Activated CD8-positive, alpha-beta memory T cell treated with anti-CD3 and anti-CD28 coated beads for 36 hours (primary cell): ENCODE measurements around the gene TMEM250. TPM values are rescaled to one million over a fixed set of nuclear protein-coding genes. Genes with fewer than 3 reads are reported as not detected.
"Not testable (repeated sequence)": the region's sequence is repeated elsewhere in the genome, so short reads cannot be mapped to it uniquely, and the experiment has no call there.

Experiments used
- CTCF ChIA-PET: fragments of 350-600 bp; sonication (Branson Sonifier 250); formaldehyde crosslinking; loops from one replicate; lab custom pipeline; 2021; ENCODE audit warnings: antibody characterized with exemption; lab: Charles Lee
- POLR2A ChIA-PET: fragments of 350-600 bp; sonication (Branson Sonifier 250); formaldehyde crosslinking; loops from one replicate; lab custom pipeline; 2021; ENCODE audit warnings: antibody characterized with exemption; lab: Charles Lee
- total RNA-seq, 2 experiments: library from RNA; stranded (reverse); gene quantifications; one replicate each; pipeline ENCODE4 v1.2.3, GENCODE V29; 2021

TMEM250 gene, protein sequence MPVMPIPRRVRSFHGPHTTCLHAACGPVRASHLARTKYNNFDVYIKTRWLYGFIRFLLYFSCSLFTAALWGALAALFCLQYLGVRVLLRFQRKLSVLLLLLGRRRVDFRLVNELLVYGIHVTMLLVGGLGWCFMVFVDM
- 10 to 100 TPM; 40.6 to 41.7 TPM for total RNA-seq

DNA sequence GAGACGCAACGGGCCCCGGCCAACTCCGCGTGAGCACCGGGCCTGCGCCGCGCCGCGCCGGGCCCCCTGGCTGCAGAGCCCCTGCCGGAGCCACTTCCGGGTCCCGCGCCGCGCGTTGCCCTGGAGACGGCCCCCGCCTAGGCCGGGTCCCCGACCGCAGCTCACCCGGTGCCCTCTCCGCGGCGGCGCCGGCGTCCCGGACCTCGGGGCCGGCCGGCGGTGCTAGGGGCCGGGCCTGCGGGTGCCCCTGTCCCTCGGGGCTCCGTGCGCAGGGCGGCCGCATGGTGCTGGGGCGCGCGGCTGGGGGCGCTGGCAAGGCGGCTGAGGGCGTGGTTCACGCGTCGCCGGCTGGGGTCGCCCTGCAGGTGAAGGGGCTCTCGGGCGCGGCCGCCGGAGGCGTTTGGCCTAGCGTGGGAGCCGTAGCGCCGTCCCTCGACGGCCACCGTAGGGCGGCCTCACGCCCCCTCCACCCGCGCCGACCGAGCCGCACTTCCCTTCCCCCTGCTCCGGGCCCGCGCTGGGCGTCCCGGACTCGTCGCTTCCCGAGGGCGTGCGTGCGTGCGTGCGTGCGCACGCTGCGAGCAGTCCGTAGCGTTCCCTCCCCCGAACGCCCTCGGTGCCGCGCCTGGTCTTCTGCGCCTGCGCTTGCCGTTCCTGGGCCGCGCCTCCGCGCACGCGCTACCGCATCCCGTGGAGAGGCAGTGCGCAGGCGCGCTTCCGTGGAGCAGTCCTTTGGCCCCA lies at the start of gene TMEM250:
TSS of gene TMEM250 (minus strand) at position 556 of the 741 bp plus-strand sequence. CDS start 1,975 bp downstream, outside the sequence.
- CTCF ChIA-PET = interaction anchor here (0.8 to 1.4 kb wide), 6 partner anchors 9 to 150 kb away, joined by 3 to 7 read pairs (median 3); partner anchors contain the start of gene NACC2
- POLR2A ChIA-PET = interaction anchor here (0.6 to 2.4 kb wide), 7 partner anchors 9 to 244 kb away, joined by 3 to 12 read pairs (median 3); partner anchors contain the start of genes NACC2 and UBAC1

DNA sequence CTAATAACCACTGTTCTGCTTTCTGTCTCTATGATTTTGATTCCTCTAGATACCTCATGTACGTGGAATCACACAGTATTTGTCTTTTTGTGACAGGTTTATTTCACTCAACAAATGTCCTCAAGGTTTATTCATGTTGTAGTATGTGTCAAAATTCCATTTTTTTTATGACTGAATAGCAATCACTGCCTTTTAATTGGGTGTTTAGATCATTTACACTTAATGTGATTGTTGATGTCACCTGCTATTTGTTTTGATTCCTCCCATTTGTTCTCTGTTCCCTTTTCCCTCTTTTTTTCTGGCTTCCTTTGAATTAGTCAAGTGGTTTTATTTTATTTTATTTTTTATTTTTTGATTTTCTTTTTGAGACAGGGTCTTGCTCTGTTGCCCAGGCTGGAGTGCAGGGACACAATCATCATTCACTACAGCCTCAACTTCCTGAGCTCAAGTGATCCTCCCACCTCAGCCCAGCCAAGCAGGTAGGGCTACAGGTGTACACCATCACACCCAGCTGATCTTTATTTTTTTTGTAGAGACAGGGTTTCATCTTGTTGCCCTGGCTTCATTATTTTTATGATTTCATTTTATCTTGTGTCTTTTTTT lies 44.7 kb upstream of the TMEM250 start:
- CTCF ChIA-PET = no interaction called here

DNA sequence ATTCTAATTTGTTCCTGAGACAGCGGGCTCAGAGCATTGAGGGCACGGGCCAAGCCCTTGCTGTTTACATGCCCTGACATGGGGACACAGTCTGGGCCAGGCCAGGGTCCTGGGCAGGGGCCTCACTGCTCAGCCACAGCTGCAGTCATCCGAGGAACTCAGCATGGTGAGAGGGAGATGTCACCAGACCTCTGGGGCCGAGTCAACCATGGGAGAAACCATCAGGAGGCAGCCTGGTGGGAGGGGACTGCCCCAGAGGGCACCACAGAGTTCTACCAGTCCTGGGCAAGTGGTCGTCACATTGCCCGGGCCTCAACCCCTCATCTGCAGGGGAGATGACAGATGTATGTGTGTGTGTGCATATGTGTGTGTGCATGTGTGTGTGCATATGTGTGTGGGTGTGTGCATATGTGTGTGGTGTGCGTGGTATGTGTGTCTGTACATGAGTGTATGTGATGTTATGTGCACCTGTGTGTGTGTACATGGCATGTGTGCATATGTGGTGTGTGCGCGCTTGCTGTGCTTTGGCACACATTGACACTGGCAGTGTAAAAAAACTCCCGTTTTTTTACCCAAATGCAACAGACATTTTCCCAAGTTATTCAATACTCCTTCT lies 42.4 kb upstream of the TMEM250 start:
- ChIA-PET POLR2A (no interaction called here), CTCF (no interaction called here)

More for the DNA sequence above, 44.7 kb upstream of the TMEM250 start:
- POLR2A ChIA-PET = no interaction called here

DNA sequence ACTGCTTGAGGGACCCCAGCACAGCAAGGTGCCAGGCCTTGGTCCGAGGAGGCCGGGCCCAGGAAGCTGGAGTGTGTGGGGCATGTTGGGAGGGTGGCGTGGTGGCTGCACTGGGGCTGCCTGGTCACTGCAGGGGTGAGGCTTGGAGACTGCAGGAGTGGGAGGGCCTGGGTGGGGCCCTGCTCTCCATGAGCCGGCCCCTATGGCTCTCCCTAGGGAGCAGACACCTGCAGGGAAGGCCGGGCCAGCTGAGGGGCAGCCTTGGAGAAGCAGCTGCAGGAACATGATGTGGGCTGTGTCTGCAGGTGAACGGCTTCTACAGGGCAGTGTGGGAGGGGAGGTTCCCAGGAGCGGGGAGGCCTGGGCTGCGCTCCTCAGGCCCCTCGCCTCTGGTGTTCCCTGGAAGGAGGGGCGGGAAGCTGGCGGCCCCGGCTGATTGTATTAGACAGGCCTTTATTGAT lies 41.7 kb upstream of the TMEM250 start:
- CTCF ChIA-PET = no interaction called here
- POLR2A ChIA-PET = no interaction called here

DNA sequence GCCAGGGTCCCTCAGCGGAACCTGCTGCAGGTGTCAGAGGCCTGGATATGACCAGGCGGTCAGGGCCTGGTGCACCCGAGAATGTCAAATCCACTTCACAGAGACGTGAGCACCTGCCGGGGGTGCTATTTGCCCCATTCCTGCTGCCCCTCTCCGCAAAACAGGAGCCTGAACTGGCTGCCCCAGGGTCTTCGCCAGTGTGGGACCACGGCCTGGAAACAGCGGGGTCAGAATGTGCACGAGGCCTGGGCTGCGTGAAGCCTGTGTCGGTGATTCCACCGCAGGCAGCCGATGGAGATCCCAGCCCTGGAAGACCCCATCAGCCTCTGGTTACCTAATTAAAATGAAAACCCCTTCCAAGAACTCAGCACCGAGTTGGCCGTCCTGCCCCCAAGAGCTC lies 41.2 kb upstream of the TMEM250 start:
- POLR2A ChIA-PET = no interaction called here
- CTCF ChIA-PET = no interaction called here

DNA sequence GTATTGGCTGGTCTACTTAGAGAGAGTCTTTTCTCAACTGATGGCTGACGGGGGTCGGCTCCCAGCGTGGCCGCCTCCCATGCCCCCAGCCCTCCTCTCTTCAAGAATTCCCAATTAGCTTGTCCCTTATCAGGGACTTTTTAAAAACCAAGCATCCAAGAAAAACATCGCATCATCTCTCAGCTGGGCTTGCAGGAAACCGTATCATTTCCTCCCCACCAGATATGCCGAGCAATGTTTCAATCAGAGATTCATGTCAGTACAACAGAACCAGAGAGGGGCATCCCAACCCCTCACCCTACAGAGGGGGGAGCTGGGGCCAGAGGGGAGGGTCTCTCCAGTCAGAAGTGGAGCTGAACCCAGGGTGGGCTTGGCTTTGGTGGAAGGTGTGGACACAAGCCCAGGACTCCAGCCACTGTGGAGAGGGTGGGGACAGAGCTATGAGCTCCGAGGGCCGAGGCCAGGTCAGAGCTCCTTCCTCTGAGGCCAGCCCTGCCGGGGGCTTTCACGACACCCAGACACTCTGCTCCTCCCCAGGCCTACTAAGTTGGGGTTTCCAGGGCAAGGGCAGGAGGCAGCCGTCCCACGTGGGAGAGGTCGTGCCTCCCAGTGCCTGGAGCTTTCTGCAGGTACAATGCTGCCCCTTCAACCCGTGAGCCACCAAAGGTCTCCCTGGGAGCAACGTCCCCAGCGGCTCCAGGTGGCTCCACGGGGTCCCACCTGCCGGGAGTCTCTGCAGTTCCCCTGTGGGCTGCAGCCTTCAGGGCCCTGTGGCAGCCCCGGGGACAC lies 39.0 kb upstream of the TMEM250 start:
- CTCF ChIA-PET = interaction anchor here (1.5 kb wide), 1 partner anchor 13 kb away, joined by 3 read pairs; no protein-coding TSS in a partner anchor
- POLR2A ChIA-PET = no interaction called here

DNA sequence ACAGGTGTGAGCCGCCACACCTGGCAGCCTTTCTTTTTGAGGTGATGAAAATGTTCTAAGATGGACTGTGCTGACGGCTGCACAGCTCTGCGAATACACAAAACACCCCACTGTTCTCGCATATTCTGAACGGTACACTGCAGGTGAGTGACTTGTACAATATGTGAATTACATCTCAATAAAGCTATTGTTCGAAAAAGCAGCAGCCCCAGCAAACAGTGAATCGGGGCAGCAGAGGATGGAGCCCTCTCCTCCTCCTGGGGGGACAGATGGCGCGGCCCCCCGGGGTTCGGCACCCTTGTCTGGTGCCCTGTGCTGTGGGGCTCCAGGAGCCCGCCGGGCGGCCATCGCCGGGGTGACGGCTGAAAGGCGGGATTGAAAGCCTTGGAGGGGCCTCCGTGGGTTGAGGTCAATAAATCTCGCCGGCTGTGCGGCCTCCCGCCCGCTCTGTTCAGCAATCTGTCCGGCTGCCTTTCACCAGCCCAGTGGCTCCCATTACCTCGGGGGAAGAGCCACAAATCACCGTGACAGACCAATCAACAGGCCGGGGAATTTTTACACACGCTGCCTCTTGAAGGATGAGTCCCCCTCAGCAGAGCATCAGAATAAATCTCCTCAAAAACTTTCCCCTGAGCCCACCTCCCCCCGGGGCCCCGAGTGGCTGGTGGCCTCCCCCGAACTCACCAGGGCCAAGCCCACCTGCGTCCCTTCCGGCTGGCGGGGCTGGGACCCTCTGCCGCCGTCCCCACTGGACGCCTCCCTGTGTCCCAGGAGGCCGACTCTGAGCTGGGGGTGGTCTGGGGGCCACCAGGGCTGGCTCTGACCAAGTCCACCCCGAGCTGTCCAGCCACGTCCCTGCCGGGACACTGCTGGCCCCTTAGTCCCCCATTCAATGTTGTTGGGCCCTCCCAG lies 37.8 kb upstream of the TMEM250 start:
- ChIA-PET POLR2A (no interaction called here), CTCF (no interaction called here)

DNA sequence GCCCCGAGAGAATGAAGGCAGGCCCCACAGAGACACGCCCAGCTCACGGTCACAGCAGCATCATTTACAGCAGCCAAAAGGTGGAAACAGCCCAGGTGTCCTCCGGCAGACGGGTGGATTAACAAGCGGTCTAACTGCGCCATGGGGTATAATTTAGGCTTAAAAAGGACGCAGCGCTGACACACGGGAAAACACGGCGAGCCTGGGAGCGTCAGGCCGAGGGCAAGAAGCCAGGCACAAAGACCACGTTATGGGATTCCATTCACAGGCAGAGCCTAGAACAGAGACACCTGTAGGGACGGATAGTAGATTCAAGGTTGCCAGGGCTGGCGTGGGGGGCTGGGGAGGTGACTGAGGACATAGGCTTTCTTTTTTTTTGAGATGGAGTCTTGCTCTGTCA lies 36.9 kb upstream of the TMEM250 start:
- ChIA-PET POLR2A (no interaction called here), CTCF (no interaction called here)

DNA sequence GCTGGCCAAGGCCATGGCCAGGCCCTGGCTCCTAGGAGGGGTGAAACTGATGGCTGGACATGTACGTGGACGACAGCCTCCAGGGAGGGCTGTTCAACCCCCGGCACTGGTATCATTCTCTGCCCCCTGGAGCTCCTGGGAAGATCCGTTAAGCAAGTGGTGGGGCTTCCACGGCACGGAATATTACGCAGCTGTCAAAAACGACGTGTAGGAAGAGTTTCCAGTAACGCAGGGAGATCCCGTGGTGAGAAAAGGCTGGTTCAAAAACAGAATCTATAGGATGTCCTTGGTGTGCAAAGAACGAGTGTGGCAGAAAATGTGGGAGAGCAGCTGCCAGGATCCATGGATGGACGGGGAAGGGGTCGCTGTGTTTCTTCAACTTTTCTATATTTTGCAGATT lies 36.3 kb upstream of the TMEM250 start:
- CTCF ChIA-PET = no interaction called here
- POLR2A ChIA-PET = no interaction called here

DNA sequence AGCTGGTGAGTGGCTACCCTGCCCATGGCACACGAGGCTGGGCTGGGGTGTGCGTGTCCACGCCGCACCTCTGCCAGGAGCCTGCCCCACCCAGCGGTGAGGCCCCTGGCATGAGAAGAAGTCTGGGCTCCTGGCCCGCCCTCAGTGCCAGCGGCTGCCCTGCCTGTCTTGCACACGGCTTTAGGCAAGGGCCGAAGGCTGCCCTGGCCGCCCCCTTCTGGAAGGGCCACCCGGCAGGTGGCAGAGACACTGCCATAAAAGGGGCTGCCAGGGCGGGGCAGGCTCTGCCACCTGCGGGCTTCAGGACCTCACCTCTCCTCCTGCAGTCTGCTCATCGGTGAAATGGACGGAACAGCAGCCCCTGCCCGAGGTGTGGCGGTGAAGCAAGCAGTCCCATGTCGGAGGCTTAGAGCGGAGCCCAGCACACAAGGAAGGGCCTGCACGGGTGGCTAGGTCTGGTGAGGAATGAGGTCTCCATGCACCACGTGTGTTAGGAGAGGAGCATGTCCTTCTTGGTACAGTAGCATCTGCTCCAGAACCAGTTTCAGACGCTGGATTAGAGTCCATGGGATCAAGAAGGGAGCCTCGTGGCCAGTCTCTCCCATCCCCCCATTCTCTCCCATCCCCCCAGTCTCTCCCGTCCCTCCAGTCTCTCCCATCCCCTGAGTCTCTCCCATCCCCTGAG lies 34.8 kb upstream of the TMEM250 start:
- ChIA-PET CTCF (no interaction called here), POLR2A (no interaction called here)

DNA sequence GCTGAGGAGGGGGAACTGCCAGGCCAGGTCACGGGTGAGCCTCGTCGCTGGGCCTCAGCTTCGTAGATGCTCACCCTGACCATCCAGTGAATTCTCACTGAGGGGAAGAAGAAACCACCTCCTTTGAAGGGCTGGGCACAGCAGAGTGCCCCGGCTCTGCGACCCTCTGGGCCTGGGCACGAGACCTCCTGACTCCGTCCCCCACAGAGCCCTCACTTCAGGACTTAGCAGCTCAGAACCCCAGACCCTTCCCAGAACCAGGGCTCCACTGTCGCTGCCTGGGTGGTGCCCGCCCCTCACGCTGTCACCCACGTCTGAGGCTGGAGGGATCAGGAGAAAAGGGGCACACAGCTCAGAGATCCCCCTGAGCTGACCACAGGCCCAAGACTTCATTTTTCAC lies 34.3 kb upstream of the TMEM250 start:
- ChIA-PET POLR2A (no interaction called here), CTCF (no interaction called here)

DNA sequence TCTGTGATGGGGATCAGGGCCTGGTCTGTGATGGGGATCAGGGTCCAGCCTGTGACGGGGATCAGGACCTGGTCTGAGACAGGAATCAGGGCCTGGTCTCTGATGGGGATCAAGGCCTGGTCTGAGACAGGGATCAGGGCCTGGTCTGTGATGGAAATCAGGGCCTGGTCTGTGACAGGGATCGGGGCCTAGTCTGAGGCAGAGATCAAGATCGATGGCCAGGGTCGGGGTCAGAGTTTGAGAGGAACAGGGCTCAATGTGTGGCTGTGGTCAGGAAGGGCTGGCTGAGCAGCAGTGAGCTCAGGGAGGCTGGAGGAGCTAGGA lies 33.8 kb upstream of the TMEM250 start:
- CTCF ChIA-PET = no interaction called here
- POLR2A ChIA-PET = no interaction called here

DNA sequence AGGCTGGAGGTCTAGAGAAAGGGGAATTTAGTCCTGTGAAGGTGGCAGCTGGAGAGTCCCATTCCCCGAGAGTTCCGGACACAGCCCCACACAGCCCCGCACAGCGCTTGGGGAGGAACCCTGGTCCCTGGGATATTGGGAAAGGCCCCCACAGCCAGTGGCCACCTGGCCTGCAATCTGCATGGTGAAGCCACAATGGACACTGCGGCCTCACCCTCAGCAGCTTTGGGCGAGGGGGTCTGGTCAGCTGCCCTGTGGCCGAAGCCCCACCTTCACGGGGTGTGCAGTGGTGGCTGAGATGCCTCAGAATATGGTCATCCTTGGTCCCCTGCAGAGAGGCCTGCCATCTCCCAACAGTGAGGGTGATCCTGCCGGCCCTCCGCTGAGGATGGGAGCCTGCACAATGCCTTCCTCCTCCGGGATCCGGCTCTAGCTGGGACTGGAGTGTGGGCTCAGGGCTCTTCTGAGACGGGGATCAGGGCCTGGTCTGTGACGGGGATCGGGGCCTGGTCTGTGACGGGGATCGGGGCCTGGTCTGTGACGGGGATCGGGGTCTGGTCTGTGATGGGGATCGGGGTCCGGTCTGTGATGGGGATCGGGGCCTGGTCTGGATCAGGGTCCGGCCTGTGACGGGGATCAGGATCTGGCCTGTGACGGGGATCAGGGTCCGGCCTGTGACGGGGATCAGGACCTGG lies 33.3 kb upstream of the TMEM250 start:
- POLR2A ChIA-PET = no interaction called here
- CTCF ChIA-PET = interaction anchor here (0.9 to 1.0 kb wide), 2 partner anchors 12 to 23 kb away, joined by 3 read pairs; no protein-coding TSS in a partner anchor

DNA sequence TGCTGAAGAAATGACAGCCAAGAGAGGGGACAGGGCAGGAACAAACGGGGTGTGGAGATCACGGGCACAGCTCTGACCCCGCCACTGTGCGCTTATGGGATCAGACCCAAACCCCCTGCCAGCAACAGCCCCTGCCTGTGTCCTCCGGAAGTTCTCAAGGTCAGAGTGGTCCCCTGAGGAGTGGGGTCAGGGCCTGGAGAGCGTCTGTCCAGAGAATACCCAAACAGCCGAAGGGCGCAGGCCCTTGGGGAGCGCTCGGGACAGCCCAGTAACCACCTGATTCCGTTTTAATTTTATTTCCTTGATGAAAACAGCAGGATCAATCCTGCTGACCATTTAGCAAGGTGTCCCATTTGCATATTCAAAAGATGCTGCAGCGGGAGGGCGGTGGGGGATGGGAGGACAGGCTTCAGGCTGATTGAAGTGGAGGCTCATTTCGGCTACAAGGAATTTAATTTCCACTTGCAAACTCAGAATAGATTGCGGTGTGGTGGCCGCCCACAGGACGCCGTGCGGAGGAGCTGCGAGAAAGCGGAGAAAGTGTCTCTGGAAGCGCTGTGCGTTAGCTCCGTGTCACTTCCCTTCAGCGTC lies 32.6 kb upstream of the TMEM250 start:
- ChIA-PET CTCF (interaction anchor here (0.9 to 1.0 kb wide), 2 partner anchors 11 to 24 kb away, joined by 3 read pairs; no protein-coding TSS in a partner anchor), POLR2A (no interaction called here)

DNA sequence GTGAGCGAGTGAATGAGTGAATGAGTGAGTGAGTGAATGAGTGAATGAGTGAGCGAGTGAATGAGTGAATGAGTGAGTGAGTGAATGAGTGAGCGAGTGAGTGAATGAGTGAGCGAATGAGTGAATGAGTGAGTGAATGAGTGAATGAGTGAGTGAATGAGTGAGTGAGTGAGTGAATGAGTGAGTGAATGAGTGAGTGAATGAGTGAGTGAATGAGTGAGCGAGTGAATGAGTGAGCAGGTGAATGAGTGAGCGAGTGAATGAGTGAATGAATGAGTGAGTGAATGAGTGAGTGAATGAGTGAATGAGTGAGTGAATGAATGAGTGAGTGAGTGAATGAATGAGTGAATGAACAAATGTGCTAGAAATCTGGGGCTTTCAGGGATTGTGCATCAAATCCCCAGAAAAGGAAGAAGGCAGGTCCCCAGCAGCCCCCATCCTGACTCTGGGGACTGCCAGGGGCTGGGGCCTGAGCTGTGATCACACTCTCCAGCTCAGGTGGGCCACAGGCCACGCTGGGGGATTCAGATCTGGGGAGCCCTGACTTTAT lies 32.1 kb upstream of the TMEM250 start:
- POLR2A ChIA-PET, CTCF ChIA-PET: not testable (repeated sequence)

DNA sequence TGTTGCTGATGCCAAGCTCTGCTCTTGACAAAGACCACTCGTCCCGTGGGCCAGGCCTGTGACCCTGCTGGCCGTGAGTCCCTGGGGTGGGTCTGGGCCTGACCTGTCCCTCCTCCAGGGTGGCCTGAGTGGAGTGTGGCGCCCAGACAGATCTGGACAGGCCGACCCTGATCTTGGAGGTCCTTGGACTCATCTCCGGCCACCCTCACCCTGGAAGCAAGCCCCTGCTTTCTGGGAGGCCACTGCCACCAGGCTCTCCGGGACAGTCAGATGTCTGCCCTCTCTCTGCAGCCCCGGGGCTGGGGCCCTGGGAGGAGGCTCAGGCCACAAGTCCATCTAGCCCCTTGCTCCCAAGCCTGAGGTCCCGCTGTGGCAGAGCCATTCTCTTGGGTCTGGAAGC lies 31.2 kb upstream of the TMEM250 start:
- ChIA-PET POLR2A (no interaction called here), CTCF (no interaction called here)
